Endometrium (tissue), 2 donors: Measurements from ENCODE around the gene RABGAP1L.
"Not testable (repeated sequence)": the region's sequence is repeated elsewhere in the genome, so short reads cannot be mapped to it uniquely, and the experiment has no call there.

ENCODE experiments used
- FAIRE-seq: peaks from 2 replicates; lab custom pipeline; 2012; peaks lifted over from hg19 to GRCh38; lab: Jason Lieb, UNC
- donor health status: control.
- donor health status: control.

Gene RABGAP1L

GRCh38 chr1:174198202-174198601, 38.9 kb downstream of the RABGAP1L start:
- FAIRE-seq, result no peak

GRCh38 chr1:174200746-174201145, 41.4 kb downstream of the RABGAP1L start:
- no peak for FAIRE-seq

GRCh38 chr1:174204697-174205308, 45.5 kb downstream of the RABGAP1L start:
- no peak for FAIRE-seq

- FAIRE-seq, result no peak
These were observed 47.0 kb downstream of the RABGAP1L start for GRCh38 chr1:174206148-174206836.

- FAIRE-seq, result no peak
These were observed 50.2 kb downstream of the RABGAP1L start for GRCh38 chr1:174209347-174210187.

GRCh38 chr1:174211486-174211885, 52.2 kb downstream of the RABGAP1L start:
- no peak for FAIRE-seq

GRCh38 chr1:174215766-174216165, 56.4 kb downstream of the RABGAP1L start:
- no peak for FAIRE-seq

- FAIRE-seq, result no peak
These were observed 57.9 kb downstream of the RABGAP1L start for GRCh38 chr1:174217248-174217647.

GRCh38 chr1:174217787-174218574, 58.7 kb downstream of the RABGAP1L start:
- peak; percentile 89 for FAIRE-seq

- FAIRE-seq, result peak; percentile 94
These were observed 59.7 kb downstream of the RABGAP1L start for GRCh38 chr1:174218983-174219382.

GRCh38 chr1:174219606-174220370, 60.5 kb downstream of the RABGAP1L start:
- no peak for FAIRE-seq

- FAIRE-seq, result no peak
These were observed 62.4 kb downstream of the RABGAP1L start for GRCh38 chr1:174221681-174222080.

GRCh38 chr1:174222166-174222949, 63.0 kb downstream of the RABGAP1L start:
- FAIRE-seq, result no peak

- FAIRE-seq, result no peak
These were observed 65.3 kb downstream of the RABGAP1L start for GRCh38 chr1:174224641-174225040.

- FAIRE-seq, result no peak
These were observed 66.3 kb downstream of the RABGAP1L start for GRCh38 chr1:174225499-174226204.

- FAIRE-seq, result no peak
These were observed 71.1 kb downstream of the RABGAP1L start for GRCh38 chr1:174230399-174230798.

GRCh38 chr1:174232761-174233160, 73.4 kb downstream of the RABGAP1L start:
- FAIRE-seq, result no peak

GRCh38 chr1:174238845-174239501, 79.7 kb downstream of the RABGAP1L start:
- not testable (repeated sequence) for FAIRE-seq

GRCh38 chr1:174239541-174239940, 80.2 kb downstream of the RABGAP1L start:
- no peak for FAIRE-seq
